SU-DHL-6 (cell line): ENCODE measurements around the gene TMEM187.

ENCODE experiments used
- EZH2phosphoT487 ChIP-seq: fragments of 200-600 bp; sonication (generic), shearing (Covaris generic); conservative IDR thresholded peaks from 2 replicates; pipeline ENCODE4 v1.6.1; 2018; ENCODE audit warnings: mild to moderate bottlenecking, antibody characterized with exemption, low read length, moderate library complexity, mixed read lengths
- TF ChIP-seq, protein P1 (sequence below): fragments of 200-600 bp; sonication (generic); IDR thresholded peaks from one replicate; pipeline ENCODE4 v1.5.1; 2017; ENCODE audit warnings: antibody characterized with exemption, mild to moderate bottlenecking, low read length, moderate library complexity; ENCODE audit not compliant: insufficient read depth, poor library complexity, severe bottlenecking

DNA sequence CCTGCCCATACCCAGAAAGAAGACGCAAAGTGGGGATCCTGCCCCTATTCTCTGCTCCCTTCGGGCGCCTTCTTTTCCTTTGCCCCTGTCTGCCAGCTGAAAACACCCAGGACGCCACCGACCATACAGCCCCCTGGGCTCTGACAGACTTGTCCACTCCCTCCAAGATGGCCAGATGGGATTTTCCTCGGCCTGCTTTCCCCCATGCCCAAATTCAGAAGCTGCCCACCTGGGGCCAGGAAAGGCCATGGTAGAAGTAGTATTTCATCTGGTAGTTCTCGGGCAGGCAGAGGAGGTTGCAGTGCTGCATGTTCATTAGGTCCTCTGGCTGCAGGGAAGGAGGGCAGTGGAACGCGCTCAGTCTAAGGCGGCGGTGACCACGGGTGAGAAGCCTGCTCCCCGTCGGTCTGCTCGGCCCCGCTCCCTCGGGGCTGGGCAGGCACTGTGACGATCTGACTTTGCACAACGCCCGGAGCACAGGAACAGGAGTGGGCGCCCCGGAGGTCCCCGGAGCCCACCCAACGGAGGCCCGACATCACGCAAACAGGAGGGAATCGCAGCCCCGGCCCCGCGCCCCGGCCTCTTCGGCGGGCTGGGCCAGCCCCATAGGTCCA, 38.3 kb upstream of the TMEM187 start:
- TF ChIP-seq, protein P1, sequence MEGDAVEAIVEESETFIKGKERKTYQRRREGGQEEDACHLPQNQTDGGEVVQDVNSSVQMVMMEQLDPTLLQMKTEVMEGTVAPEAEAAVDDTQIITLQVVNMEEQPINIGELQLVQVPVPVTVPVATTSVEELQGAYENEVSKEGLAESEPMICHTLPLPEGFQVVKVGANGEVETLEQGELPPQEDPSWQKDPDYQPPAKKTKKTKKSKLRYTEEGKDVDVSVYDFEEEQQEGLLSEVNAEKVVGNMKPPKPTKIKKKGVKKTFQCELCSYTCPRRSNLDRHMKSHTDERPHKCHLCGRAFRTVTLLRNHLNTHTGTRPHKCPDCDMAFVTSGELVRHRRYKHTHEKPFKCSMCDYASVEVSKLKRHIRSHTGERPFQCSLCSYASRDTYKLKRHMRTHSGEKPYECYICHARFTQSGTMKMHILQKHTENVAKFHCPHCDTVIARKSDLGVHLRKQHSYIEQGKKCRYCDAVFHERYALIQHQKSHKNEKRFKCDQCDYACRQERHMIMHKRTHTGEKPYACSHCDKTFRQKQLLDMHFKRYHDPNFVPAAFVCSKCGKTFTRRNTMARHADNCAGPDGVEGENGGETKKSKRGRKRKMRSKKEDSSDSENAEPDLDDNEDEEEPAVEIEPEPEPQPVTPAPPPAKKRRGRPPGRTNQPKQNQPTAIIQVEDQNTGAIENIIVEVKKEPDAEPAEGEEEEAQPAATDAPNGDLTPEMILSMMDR = no peak
- no peak for TF ChIP-seq EZH2phosphoT487
